GM12801 (cell line): ENCODE data around the gene ZNF581.

ENCODE experiments used
- CTCF ChIP-seq: IDR thresholded peaks from one replicate; pipeline ENCODE4 v1.5.1; 2011; ENCODE audit warnings: control low read depth; ENCODE audit not compliant: insufficient read length; ENCODE audit errors: extremely low read depth

ZNF581 gene

GRCh38 chr19:55652311-55653128 lies 9.1 kb downstream of the ZNF581 start:
- TF ChIP-seq CTCF = no peak

GRCh38 chr19:55653651-55654322 lies 10.3 kb downstream of the ZNF581 start:
- peak; percentile 99 for TF ChIP-seq CTCF

GRCh38 chr19:55654323-55654867 lies 10.9 kb downstream of the ZNF581 start:
- TF ChIP-seq CTCF = no peak

DNA sequence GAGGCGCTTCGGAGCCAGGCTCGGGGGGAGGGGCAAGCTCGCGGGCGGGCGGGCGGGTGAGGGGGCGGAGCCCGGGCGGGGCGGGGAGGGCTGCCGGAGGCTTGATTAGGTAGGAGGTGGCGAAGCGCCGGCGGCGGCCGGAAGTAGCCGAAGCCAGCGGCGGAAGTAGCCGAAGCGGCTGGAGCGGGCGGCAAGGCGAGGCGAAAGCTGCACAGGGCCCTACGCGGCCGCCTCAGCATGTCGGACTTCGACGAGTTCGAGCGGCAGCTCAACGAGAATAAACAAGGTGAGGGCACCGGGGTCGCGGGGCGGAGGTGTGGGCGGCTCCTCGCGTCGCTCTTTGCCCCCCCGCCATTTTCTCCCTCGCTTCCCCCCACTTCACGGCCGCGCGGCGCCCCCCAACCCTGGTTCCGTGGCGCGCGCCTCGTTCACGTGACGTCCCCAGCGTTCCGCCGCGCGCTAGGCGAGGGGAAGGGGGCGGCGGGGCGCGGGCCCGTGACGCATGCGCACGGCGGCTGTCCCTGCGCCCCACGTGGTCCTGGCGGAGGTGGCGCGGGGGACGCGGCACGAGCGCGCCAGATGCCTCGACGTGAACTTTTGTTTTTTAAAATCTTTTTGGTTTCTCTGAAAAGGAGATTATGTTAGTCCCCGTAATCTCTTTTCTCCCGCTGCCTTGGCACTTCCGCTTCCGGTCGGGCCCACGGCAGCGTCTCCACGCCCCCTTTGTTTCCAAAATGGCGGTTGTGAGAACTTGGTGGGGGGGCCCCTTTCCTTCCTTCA lies 11.6 kb downstream of the ZNF581 start, which contains the start of gene U2AF2:
Gene U2AF2 (plus strand): TSS at position 168 of the 780 bp plus-strand sequence. CDS start 70 bp downstream, at position 238.
- no peak for TF ChIP-seq CTCF

DNA sequence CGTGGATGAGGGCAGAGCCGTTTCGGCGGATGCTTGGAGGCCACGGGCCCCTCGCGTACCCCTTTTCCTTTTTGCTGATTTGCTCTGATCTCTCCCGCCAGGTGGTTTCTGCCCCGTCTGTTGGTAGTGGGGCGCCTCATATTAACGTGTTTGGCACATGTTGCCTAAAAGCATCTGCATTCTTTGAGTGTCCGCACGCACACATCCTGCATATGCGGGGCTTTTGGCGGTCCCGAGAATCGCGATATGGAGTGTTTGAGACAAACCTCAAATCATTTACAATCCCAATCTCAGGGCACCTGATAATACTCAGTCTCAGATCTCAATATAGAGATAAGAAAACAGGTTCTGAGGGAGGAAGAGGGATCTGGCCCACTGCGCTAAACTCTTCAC lies 12.2 kb downstream of the ZNF581 start:
- no peak for TF ChIP-seq CTCF

DNA sequence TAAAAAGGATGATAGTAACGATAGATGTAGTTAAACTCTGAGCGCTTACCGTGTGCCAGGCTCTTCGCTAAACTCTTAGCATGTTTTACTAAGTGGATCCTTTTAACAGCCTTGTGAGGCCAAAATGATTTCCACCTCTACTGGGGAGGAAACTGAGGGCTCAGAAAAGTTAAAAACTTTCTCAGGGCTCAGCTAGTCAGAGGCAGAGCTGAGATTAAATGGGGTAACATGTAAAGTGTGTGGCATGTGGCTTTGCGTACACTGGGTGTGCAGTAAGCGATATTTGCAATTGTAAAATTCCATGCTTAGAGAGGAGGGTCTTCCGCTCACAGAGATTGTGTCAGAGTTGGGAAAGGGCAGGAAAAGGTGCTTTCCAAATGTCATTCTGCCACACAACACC lies 13.1 kb downstream of the ZNF581 start:
- TF ChIP-seq CTCF = no peak
